C4-2B (cell line): ENCODE measurements around the gene CXorf66.

Experiments used
- H3K27ac ChIP-seq: fragments of 450-650 bp; 2 replicates; pipeline ENCODE4 v1.5.1; 2017
- ZFX ChIP-seq: fragments of 450-650 bp; IDR thresholded peaks from 2 replicates; pipeline ENCODE4 v1.6.1; 2017
- TF ChIP-seq, protein P1 (sequence below): fragments of 450-650 bp; conservative IDR thresholded peaks from 2 replicates; pipeline ENCODE4 v1.5.1; 2017; ENCODE audit warnings: mild to moderate bottlenecking

The CXorf66 gene

DNA sequence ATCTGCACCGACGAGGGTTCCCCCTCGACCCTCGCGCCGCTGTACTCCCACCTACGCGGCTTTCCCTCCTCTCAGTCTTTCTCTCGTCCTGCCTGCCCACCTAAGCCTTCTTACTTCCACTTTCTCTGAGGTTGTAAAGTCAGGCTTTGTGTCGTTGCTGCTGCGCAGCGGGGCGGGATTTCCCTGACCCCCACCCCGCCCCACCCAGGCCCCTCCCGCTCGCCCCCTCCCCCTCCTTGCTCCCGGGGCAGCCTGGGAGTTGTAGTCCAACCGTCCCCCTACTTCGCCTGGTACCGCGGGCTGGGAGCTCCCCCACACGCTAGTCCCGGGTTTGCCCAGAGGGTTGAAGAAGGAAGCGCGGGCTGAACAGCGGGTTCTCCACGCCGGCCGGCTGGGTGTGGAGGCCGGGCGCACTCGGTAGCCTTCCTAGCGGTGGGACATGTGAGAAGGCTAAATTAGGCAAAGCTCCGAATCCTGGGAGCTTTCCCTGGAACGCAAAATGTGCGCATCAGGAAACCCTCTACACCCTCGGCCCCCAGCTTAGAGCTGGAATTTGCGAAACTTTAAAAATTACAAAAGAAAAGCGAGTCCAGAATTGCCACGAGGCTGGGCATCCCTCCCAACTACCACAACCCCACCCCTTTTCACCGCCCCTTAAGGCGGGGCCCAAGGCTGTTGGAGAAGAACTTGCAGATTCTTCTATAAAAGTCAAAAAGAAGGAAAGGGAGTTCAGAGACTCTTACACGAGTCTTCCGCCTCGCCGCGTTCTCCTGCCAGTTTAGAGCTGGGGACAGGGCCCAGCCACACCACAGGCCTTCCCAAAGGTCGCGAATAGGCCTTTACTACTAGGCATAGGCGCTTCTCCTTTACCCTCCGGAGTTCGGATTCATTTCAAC, 32.2 kb downstream of the CXorf66 start, which contains the start of gene ATP11C:
Gene ATP11C (minus strand): TSS at position 153 of the 896 bp plus-strand sequence. CDS start 1,011 bp downstream, outside the sequence.
- peak within 1 kb of the TSS; percentile 89 for H3K27ac ChIP-seq
- no peak for TF ChIP-seq ZFX
- TF ChIP-seq, protein P1, sequence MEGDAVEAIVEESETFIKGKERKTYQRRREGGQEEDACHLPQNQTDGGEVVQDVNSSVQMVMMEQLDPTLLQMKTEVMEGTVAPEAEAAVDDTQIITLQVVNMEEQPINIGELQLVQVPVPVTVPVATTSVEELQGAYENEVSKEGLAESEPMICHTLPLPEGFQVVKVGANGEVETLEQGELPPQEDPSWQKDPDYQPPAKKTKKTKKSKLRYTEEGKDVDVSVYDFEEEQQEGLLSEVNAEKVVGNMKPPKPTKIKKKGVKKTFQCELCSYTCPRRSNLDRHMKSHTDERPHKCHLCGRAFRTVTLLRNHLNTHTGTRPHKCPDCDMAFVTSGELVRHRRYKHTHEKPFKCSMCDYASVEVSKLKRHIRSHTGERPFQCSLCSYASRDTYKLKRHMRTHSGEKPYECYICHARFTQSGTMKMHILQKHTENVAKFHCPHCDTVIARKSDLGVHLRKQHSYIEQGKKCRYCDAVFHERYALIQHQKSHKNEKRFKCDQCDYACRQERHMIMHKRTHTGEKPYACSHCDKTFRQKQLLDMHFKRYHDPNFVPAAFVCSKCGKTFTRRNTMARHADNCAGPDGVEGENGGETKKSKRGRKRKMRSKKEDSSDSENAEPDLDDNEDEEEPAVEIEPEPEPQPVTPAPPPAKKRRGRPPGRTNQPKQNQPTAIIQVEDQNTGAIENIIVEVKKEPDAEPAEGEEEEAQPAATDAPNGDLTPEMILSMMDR, result no peak; the same call in 1 of the 2 replicates

DNA sequence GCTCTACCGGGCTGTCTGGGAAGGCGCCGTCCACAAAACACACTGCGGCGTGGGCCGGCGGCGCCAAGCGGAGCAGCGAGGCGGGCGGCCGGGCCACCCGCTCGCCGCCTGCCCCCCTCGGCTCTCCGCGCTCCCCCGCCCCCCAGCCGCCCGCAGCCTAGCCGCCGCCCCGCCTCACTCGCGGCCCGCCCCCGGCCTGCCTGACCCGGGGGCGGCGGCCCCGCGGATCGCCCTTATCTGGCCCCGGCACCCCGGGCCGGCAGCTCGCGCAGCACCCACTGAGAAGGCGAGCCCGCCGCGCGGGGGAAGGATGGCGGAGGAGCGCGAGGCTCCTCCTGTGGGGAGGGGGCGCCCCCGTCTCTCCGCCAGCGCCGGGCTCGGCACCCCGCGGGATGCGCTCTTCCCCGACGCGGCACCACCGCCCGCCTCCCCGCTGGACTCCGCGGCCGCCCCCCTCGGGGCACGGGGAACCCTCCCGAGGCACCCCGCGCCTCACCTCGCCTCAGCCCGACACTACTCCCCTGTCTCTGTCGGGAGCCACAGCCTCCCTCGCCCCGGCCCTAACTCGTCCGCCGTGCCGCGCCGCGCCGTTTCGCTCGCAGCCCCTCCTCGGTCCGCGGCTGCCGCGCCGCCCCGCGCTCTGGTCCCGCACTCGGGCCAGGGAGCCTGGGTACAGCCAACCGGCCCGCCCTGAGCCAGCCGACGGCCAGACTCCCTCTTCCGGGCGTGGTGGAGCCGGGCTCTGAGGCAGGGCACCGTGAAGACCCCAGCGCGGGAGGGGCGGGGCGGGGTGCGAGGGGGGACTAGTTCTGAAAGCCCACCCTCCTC, 33.0 kb downstream of the CXorf66 start:
- peak overlapping the region; percentile 89 for H3K27ac ChIP-seq
- 0 out of 2 replicates have a peak, but pooled peaks have one; percentile 20 for TF ChIP-seq ZFX
- TF ChIP-seq, protein P1, result no peak

DNA sequence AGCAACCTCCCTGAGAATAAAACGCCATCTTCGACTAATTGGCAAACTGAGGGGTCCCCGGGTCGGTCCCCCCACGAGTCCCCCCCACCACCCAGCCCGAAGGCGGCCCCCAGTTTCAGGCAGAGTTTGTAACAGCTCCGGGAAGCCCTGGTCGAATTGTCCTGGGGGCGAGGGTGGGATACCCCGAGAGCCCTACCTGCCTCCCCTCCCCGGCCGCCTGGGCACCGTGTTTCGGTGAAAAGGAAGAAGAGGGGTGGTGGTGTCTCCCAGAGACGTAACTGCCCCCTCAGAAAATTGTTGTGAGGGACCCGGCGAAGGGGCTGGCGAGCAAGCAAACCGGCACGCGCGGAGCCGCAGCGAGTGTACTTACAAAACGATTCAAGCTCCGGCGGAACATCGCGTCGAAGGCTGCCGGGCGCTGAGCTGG, 33.7 kb downstream of the CXorf66 start:
- H3K27ac ChIP-seq, result peak overlapping the region; percentile 89

DNA sequence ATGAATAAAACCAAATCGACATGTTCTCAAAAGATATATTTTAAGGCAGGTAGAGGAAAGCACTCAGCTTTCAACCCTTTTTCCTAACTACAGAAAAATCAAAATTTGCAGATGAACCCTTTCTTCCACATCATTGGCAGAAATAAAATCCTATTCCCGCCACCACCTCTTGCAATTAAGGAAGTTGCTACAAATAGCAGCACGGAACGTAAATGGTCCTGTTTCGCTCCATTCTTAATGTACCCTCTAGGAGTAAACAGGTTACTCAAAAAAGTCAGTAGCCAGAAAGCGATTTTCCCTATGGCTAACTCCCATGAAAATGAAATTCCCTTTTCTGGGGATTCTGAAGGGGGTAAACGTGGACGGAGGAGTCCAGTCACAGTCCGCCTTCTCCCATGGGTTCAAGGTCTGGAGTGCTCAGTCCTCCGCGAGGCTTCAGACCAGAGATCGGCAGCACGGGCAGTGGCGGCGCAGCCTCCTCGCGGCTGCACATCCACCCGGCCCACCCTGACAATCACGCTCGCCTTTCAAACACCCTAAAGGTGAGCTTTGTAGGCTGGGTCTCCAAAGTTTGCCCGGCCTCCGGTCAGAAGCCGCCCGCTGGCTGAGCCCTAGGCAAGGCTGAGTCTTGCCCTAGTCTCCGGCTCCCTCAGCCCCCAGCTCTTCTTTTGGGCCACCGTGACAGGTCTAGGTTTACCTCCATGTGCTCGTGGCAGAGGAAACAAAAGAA, 34.2 kb downstream of the CXorf66 start:
- H3K27ac ChIP-seq, result peak overlapping the region; percentile 89; the same call in 1 of the 2 replicates
- TF ChIP-seq ZFX, result no peak
- TF ChIP-seq, protein P1, result no peak

More for the DNA sequence above, 33.7 kb downstream of the CXorf66 start:
- TF ChIP-seq ZFX, result no peak
- TF ChIP-seq, protein P1, result no peak

DNA sequence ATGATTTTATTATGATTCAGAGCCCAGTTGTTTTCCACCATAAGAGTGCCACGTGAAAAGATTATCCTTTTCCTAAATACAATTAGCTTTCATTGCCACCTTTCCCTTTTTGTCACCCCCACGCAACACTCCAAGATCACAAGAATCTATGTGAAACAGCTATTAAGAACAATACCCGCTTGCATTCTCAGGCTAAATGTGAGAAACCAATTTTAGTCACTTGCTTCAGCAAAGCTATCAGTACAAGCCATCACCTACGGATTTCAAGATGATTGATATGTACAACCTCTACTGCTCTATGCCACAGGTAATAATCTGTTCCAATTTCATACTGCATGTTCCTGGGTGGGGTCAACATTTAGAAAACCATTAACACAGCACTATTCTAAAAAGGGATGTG, 34.9 kb downstream of the CXorf66 start:
- no peak for TF ChIP-seq ZFX
- TF ChIP-seq, protein P1, result no peak
- no peak overlapping the region for H3K27ac ChIP-seq

DNA sequence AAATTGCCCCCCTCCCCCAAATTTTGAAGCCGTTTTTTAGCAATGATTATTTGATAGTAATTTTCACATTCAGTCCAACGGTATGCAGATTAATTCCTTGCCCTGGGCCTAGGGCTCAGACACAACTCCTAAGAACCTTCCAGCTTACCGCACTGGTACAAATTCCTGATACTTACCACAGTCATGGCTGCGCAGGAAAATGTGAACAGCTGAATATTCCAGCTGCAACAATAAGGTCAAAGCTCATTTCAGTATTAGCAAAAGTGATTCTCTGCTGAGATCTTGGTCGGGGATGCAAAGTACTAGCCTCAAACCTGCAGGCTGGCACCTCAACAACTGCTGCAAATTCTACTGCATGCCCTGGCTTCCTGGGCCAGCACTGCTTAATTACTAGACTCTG, 35.4 kb downstream of the CXorf66 start:
- no peak overlapping the region for H3K27ac ChIP-seq
- TF ChIP-seq, protein P1, result no peak
- no peak for TF ChIP-seq ZFX
